Fibroblast of mammary gland (primary cell): ENCODE results near the gene FAM13A.

Experiments used
- DNase-seq: peaks from one replicate; pipeline ENCODE4 v3.0.0-alpha.2; 2010; ENCODE audit warnings: low read depth
- H3K4me3 ChIP-seq: 2 replicates; pipeline ENCODE4 v1.5.1; 2011; ENCODE audit warnings: low read depth, mild to moderate bottlenecking, low read length, moderate library complexity; ENCODE audit not compliant: control insufficient read depth
- CTCF ChIP-seq: conservative IDR thresholded peaks from 2 replicates; pipeline ENCODE4 v1.5.1; 2011; ENCODE audit warnings: low read depth, low read length, inconsistent platforms; ENCODE audit not compliant: control insufficient read depth, insufficient read depth

Gene FAM13A

GRCh38 chr4:88775529-88775928, 281.5 kb downstream of the FAM13A start:
- no peak overlapping the region for H3K4me3 ChIP-seq
- DNase-seq, result no peak
- TF ChIP-seq CTCF, result no peak

- no peak overlapping the region for H3K4me3 ChIP-seq
- no peak for TF ChIP-seq CTCF
- DNase-seq, result no peak
Measured at GRCh38 chr4:88775026-88775425, 282.0 kb downstream of the FAM13A start.

GRCh38 chr4:88771883-88772450, 285.0 kb downstream of the FAM13A start:
- DNase-seq, result no peak
- H3K4me3 ChIP-seq, result no peak overlapping the region
- TF ChIP-seq CTCF, result no peak

GRCh38 chr4:88765729-88766128, 291.3 kb downstream of the FAM13A start:
- DNase-seq, result peak; percentile 85
- no peak overlapping the region for H3K4me3 ChIP-seq
- no peak for TF ChIP-seq CTCF

GRCh38 chr4:88763075-88763474, 293.9 kb downstream of the FAM13A start:
- no peak for DNase-seq
- no peak for TF ChIP-seq CTCF
- H3K4me3 ChIP-seq, result no peak overlapping the region

- no peak for DNase-seq
- H3K4me3 ChIP-seq, result no peak overlapping the region
- TF ChIP-seq CTCF, result no peak
Measured at GRCh38 chr4:88761861-88762523, 295.0 kb downstream of the FAM13A start.
